Ramos (cell line): ENCODE data around the gene RHEB.

Experiments
- in situ Hi-C: fragments of 300-500 bp; cut with MboI; formaldehyde crosslinking; loops from one replicate; pipeline ENCODE4 v1.14.3; 2022; ENCODE audit warnings: low sequenced_read_pairs; ENCODE audit not compliant: unreplicated experiment

RHEB gene

GRCh38 chr7:151437159-151437553, 82.5 kb downstream of the RHEB start:
- in situ Hi-C loops, result no loop called here

GRCh38 chr7:151436446-151437158, 83.1 kb downstream of the RHEB start:
- in situ Hi-C loops, result no loop called here

- in situ Hi-C loops, result no loop called here
Measured at GRCh38 chr7:151435971-151436370, 83.7 kb downstream of the RHEB start.

- in situ Hi-C loops, result no loop called here
Measured at GRCh38 chr7:151435103-151435916, 84.4 kb downstream of the RHEB start.

- in situ Hi-C loops, result no loop called here
Measured at GRCh38 chr7:151434549-151434948, 85.1 kb downstream of the RHEB start.

GRCh38 chr7:151433721-151434400, 85.8 kb downstream of the RHEB start:
- in situ Hi-C loops, result no loop called here

GRCh38 chr7:151432658-151433521, 86.8 kb downstream of the RHEB start:
- in situ Hi-C loops, result no loop called here

- in situ Hi-C loops, result no loop called here
Measured at GRCh38 chr7:151431768-151432311, 87.9 kb downstream of the RHEB start.

- in situ Hi-C loops, result no loop called here
Measured at GRCh38 chr7:151431281-151431767, 88.4 kb downstream of the RHEB start.

GRCh38 chr7:151430391-151431205, 89.1 kb downstream of the RHEB start:
- in situ Hi-C loops, result no loop called here

GRCh38 chr7:151429560-151430331, 89.9 kb downstream of the RHEB start:
- in situ Hi-C loops, result no loop called here

- in situ Hi-C loops, result no loop called here
Measured at GRCh38 chr7:151429237-151429559, 90.5 kb downstream of the RHEB start.

- in situ Hi-C loops, result no loop called here
Measured at GRCh38 chr7:151428378-151429236, 91.1 kb downstream of the RHEB start.

GRCh38 chr7:151427705-151428377, 91.9 kb downstream of the RHEB start:
- in situ Hi-C loops, result no loop called here

- in situ Hi-C loops, result no loop called here
Measured at GRCh38 chr7:151426904-151427704, 92.6 kb downstream of the RHEB start.

GRCh38 chr7:151426441-151426903, 93.2 kb downstream of the RHEB start:
- in situ Hi-C loops, result no loop called here
